GM12891 (cell line): ENCODE measurements around the gene PRDX5.

Experiments
- POLR2A ChIP-seq: IDR thresholded peaks from 2 replicates; pipeline ENCODE4 v1.6.1; 2011; ENCODE audit warnings: low read depth, low read length, control low read depth
- POLR2AphosphoS5 ChIP-seq: IDR thresholded peaks from 2 replicates; pipeline ENCODE4 v1.6.1; 2011; ENCODE audit warnings: low read depth, low read length, control low read depth
- SPI1 ChIP-seq: IDR thresholded peaks from 2 replicates; pipeline ENCODE4 v1.6.1; 2011; ENCODE audit warnings: low read depth, low read length, control low read depth
- TAF1 ChIP-seq: IDR thresholded peaks from 2 replicates; pipeline ENCODE4 v1.6.1; 2011; ENCODE audit warnings: low read depth, low read length, control low read depth

DNA sequence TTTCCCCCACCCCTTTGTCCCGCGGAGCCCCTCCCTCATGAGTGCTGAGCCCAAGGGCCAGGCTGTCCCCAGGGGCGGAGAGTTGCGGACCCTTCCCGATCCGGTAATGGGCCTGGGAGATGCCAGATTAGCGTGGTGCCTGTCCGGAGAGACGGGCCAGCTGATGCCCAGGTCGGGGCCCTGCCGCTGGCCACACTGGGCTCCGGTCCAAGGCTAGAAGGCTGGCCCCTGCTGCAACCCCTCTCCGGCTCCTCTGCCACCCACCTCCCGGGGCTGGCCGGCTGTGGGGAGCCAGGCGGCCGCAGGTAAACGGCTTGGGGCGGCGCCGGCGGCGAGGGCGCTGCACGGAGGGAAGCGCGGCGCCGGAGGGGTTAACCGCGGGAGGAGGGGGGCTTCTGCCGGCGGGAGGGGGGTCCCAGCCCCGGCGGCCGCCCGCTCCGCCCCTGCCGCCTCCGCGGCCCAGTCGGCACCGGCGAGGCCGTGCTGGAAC is 26.6 kb upstream of the PRDX5 start, which contains the start of gene KCNK4:
- TF ChIP-seq POLR2AphosphoS5 = no peak
- TF ChIP-seq POLR2A = no peak
- TF ChIP-seq TAF1 = no peak
- TF ChIP-seq SPI1 = no peak
